NOMO-1 treated with DMSO at 0.1 percent for 48 hours (cell line): ENCODE results near the gene RBP4.
A peak's percentile ranks its signal among the peaks of the same experiment; 100 is the strongest.

Experiments used
- DNase-seq: peaks from one replicate; lab custom pipeline; 2025; ENCODE audit not compliant: unreplicated experiment; lab: John Stamatoyannopoulos, UW

Gene RBP4

DNA sequence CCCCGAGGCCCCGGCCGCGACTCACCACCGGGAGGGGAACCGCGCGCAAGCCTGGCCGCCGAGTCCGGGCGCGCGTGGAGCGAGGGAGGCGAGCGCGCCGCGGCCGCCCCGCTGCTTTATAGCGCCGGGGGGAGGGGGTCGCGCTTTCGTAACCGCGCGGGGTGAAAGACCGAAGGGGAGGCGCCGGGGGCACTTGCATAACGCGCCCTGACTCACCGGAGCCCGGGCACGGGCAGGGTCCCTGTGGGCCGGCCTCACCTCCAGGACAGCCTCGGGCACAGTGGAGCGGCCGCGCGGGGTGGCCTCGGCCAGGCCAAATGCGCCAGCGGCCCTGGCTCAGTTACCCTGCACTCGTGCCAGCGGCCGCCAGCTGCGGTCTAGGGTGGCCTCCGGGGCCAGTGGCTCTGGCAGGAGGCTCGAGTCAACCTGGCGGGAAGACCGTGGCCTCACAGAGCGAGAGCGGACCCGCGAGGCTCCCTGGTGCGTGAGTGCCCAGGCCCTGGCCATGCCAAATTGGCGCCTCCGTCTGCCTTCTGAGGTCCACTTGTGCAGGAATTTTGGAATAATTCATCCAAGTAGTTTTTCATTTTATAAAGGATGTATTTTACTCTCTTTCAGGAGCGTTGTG, at the start of gene RBP4:
Gene RBP4 (minus strand): TSS at position 90 of the 628 bp plus-strand sequence. CDS start 207 bp downstream, outside the sequence.
- peak; percentile 30 for DNase-seq

DNA sequence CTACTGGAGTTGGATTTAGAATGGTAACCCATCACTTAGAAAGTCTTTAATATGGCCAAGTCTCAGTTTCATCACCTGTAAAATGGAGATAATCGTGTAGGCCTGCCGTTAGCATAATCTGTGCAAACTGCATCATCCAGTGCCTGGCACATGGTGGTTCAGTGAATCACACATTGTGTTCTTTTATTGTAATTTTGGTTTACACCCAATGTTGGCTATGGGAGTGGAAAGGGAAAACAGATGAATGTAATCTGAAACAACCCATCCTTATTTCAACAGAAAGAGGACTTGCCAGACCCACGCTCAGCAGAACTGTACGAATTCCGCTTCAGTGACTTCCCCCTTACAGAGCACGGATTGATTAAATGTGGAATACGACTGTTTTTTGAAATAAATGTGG, 38.8 kb upstream of the RBP4 start:
- no peak for DNase-seq

DNA sequence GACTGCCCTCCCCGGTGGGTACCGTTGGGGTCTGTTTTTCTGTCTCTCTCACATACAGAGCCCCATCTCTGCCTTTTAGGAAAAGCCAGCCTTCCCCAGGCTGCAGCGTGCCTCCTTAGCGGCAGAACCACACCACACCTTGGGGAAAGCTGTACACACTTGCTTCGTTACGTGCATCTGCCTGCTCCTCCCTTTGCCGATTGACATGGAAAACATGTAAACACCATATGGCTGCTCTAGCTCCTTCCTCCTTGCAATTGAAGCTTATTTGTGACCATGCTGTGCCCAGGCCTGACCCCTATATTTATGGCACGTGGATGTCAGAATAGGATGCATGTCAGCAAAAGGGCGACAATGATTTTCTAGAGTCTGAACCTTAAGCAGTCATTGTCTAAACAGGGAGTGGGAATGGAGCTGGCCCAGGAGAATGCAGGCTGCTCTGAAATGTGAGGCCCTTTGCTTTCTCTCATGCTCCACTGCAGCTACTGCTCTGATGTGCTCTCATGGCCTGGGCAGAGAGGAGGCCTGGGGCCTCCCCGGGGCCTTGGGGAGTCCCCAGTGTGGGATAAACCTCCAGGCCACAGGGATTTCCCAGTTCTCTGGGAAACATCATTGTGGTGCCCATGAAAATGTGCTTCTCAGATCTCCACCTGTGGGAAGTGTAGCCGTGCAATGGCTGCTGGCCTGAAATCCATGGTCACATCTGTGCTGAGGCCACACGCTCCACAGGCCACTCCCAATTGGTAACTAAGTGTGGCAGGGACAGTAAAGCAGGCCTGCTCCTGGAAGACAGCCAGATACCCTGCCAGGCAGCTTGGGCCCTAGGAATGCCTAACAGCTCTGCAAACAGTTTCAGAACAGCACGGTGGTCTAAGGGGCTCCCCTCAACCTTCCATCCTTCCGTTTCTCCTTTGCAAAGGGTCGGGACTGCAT, 29.9 kb upstream of the RBP4 start:
- no peak for DNase-seq

DNA sequence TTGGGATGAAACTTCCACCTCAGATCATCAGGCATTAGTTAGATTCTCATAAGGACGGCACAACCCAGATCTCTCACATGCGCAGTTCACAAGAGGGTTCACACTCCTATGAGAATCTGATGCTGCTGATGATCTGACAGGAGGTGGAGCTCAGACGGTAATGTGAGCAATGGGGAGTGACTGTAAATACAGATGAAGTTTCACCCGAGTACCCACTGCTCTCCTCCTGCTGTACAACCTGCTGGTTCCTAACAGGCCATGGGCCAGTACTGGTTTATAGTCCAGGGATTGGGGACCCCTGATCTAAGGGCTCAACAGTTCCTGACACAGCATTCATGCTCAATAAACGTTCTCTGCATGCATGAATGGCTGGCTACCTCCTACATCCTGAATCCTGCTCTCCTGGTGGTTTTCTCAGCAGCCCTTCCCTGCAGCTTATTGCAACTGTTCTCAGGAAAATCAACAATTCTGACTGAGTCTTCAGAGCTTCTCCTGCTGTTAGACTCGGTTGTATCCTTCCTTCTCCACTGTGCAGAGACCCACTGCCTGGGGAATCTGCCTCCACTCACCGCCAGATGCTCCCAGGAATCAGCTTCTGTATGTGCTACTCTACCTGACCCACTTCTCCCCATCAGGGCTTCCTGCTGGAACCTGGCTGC, 28.7 kb upstream of the RBP4 start:
- no peak for DNase-seq

DNA sequence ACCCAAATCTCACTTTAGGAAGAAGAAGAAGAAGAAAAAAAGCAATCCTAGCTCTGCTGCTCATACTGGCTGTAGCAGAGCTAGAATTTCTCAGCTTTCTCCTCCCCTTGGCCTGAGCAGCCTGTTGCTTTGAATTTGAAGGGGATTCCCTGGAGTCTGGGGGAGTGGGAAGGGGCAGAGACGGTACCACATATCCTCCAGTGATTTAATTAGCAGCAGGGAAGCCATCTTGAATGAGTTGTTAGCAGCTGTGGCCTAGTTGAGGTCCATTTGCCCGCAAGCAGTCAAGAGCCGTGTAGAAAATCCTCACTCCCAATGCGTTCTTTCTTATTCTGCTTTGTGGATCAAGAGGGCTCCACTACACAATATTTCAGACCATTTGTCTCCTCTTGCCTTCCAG, 27.8 kb upstream of the RBP4 start:
- DNase-seq: no peak

DNA sequence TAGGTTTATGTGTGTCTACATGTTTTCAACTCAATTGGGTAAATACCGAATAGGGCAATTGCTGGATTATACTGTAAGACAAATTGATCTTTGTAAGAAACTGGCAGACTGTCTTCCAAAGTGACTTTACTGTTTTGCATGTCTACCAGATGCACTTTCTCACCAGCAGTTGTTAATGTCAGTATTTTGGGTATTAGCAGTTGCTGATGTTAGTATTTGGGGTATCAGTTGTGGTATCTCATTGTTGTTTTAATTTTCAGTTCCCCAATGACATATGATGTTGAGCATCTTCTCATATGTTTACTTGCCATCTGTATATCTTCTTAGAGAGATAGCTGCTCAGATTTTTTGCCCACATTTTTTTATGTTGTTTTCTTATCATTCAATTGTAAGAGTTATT, 21.9 kb upstream of the RBP4 start:
- no peak for DNase-seq

DNA sequence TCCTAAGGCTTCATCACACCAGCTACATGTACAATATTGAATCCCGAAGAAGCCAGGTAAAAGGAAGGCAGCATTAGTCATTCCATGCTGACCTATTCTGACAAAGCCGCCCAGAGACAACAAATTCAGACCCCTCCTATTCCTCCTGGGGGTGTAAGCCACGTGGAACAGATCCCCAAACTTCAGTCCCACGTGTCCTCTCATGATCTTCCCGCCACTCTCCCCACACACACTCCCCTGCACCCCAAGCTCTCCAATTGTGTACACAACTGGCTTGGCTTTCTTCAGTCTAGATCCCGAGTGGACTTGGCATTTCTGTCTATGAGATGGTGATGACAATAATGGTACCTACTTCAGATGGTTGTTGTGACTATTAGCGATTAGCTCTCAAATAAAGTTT, 19.9 kb upstream of the RBP4 start:
- DNase-seq: no peak

DNA sequence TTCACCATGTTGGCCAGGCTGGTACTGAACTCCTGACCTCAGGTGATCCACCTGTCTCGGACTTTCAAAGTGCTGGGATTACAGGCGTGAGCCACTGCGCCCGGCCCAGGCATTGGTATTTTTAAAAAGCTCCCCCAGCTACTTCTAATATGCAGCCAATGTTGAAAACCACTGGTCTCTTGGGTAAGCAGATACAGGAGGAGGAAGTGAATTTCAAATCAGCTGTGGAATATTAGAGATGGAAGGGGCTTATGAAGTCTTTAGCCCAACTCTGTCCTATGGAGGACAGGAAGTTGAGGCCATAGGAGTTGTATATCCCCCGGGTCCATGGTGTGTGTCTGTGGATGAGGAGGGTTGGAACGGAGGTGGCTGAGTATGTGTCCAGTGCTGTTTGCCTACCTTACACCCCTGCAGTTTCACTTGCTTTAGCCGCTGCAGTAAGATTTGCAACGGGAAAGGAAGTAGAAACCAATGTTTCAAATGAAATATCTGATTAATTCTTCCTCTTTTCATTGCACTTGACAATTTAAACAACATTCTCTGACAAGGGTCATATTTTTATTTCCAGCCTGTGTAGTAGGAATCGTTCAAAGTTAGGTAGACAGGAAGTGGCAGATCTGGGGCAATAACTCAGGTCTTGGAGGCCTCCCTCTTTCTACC, 14.7 kb upstream of the RBP4 start:
- peak; percentile 68 for DNase-seq

DNA sequence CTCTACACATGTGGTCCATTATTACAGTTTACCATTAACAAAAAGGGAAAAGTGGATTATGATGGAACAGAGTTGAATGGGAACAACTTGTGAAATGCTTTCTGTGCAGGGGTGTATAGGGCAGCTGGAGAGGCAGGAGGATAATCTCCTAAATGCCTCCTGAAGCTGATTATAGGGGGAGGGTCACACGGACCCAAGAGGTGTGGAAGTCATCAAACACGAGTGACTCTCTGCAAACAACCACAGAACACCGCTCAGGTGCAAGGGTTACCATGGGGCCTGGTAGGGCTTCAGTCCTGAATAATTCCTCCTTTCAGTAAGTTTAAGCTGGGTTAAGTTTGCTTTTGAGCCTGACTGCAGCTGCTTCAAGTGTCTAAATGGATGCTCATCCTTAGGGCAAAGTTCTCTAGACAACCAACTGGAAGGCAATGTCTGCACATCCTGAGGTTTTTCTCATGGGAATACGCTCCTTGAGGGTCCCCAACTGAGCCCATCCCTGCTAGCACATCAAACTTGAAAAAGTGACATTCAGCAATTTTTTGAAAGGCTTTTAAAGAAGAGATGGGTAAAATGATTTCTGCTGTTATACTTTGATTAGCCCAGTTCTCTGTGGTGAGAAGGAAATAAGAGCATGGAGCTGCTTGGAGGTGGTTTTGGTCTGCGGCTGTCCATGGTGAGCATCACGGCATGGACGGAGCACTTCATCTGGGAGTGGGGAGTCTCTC, 13.2 kb upstream of the RBP4 start:
- no peak for DNase-seq

DNA sequence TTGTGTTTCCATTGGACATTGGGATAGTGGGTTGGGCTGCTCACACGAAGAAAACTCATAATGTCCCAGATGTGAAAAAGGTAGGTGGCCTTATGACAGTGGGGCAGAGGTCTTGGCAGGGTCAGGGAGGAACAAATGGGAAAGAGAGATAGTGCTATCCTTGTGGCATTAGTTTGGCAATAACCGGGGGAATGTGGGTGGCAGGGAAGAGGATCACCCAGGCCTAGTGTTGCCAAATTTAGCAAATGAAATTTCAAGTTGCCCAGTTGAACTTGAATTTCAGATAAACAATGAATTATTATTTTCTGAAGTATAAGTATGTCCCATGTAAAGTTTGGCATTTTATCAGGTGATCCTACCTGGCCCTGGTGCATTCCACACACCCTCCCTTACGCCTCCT, 12.1 kb upstream of the RBP4 start:
- DNase-seq: no peak

DNA sequence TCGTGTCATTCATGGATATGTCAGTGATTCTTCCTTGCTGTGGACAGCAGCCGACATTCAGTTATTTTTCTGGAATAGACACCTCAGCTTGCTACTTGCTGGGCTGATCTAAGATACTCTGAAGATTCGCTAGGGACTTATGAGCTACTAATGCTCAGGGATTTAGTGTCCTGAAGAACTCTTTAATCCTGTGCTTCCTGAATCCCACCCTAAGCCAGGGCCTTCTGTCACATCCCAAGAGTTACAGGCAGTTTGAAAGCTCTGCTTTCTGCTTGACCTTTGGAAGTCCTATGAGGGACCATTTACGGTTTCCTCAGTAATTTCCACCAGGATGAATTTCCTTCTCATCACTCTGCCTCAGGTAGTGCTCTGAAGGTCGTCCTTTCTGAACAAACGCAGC, 11.3 kb upstream of the RBP4 start, which contains the start of gene PDE6C:
Gene PDE6C (plus strand): TSS at position 227 of the 400 bp plus-strand sequence. CDS start 189 bp downstream, outside the sequence.
- no peak for DNase-seq

DNA sequence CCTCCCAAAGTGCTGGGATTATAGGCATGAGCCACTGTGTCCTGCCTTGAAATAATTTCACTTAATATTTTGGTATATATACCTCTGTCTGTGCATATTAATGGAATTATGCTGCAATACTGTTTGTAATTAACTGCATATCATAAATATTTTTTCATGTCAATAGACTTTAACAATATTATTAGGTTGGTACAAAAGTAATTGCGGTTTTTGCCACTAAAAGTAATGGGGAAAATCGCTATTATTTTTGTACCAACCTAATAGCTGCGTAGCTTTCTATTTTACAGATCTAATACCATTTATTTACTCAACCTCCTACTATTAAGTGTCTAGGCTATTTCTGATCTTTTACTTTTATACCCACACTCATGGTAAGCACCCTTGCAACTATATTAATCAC, 7.4 kb upstream of the RBP4 start:
- no peak for DNase-seq

DNA sequence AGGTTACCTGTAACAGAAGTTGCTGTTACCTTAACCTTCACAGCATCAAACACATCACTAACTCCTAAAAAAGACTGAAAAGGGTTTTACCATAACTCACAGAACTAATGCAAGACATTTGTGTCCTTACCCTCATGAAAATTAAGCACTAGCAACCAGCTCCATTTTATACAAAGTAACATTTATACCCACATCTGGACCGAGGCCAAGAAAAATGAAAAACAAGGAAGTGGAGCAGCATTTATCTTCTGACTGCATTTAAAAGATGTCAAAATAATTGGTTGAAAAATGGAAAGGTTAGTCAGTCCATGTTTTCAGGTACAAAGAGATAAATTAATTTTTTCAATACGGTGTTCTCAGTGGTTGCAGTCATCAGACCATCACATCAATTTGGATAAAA, 3.1 kb upstream of the RBP4 start:
- DNase-seq: peak; percentile 45

DNA sequence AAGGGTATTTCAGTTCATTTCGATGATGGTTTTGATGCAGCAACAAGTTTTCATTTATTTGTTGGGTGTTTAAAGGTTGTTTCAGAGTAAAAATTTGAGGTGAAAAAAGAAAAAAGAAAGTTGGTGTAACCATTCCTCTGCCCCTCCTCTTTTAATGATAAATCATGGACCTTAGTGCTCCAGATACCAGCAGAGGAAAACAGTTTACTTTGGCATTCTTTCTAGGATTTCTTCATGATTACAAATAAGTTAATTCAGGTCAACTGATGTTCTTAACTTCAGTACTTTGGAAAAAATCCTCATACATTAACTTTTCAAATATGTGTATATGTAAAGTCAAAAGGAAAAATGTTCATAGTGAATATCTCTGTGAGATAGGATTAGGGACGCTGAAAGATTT, 2.0 kb upstream of the RBP4 start:
- DNase-seq: no peak

DNA sequence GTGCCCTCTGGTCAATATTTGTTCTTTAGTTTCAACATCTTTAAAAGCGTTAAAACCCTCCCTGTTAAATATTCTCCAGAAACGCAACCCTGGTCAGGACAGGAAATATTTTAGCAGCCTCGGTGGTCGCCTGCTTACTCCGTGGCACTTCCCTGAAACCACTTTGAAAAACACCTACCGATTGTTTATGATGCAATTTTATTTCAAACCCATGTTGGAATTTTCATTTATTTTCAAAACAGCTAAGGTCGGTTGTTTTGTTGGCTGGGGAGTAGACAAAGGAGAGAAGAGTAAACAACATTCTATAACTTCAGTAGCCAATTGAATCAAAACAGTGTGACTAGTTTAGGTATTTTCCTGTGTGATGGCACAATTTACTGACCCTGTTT, 733 bp upstream of the RBP4 start:
- no peak for DNase-seq

DNA sequence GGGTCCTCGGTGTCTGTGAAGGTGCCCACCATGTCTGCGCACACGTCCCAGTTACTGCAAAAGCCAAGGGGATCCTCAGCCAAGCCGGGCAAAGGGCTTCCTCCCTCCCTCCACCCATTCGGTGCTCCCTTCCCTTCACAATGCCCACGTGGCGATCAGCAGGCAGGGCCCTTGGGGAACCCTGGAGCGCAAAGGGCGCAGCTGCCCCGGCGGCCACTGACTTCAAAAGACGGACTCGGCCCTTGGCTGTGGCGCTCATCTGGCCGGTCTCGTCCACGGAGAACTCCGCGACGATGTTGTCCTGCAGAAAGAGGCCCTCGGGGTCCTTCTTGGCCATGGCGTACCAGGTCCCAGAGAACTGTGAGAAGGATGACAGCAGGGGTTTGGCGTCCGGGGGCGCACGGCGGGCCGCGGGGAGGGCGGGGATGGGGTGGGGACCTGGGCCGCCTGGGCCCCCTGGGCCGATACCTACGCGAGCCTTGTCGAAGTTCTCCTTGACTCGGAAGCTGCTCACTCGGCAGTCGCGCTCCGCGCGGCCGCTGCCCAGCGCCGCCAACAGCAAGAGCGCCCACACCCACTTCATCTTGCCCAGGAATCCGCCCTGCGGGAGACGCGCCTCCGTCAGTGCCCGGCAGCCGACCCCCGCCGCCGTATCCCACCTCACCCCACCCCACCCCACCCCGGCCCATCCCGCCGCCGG, 439 bp downstream of the RBP4 start:
- no peak for DNase-seq

DNA sequence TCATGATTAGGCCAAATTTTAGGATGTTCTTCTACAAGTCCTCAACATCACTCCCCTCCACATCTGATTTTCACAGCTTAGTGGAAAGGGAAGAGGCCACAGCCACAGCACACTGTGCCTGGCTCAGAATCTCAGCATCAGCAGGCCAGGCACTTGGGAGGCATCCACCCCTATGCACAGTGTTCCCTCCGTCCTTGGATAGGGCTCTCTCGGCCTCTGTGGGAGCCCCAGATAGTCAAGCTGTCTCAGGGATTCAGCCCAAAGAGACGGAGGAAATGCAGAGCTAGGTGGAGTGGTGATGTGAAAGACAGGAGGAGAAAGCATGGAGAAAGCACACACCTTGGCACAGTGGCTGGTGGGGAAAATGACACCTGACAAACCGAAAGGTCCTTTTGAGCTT, 1.3 kb downstream of the RBP4 start:
- DNase-seq: no peak

DNA sequence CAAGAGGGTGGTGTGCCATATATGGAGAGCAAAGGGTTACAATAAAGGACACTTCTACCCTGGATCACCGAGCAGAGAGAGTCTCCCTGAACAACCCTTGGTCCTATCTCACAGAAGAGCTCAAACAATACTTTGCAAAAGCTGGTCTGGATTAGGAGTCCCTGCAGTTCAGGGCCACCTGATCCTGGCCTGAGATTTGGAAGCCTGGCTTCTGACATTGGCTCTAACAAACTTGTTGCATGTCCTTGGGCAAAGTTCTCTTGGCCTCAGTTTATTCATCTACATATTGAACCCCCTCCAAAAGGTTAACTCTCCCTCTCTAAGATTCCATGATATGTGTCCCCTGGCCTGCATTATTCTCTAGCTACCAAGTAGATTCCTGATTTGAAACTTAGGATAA, 1.7 kb downstream of the RBP4 start:
- no peak for DNase-seq

DNA sequence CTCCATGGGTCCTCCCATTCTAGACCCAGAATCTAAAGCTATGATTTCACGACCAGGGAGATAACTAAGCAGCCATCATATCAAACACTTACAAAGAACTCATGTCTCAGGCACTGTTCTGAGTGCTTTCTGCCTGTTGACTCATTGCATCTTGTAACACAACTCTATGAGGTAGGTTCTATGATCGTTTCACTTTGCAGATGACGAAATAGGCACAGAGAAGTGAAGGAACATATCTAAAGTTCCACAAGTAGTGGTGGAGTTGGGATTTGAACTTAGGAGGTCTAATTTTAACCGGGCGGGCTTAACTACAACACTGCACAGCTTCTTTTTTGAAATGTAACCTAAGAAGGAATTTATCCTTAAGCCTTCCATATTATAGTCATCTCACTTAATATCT, 2.9 kb downstream of the RBP4 start:
- DNase-seq: no peak

DNA sequence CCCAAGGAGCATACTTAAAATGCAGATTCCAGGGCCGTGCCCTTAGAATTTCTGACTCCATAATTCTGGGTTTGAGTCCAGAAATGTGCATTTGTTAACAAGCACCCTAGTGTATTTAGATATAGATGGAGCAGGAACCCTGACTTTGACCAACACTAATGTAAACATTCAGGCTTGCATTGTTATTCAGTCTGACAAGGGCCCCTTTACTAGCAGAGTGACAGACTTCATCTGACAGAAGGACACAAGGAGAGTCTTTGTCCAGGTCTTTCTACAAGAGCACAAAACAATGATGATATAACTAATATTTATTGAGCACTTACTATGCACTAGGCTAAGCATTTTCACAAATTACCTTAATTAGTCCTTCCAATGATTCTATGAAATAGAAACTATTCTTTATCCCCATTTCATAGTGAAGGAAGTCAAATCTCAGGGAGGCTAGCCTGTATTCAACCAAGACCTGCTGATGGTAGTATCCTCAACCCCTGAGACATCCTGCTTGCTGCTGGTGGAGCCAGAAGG, 3.9 kb downstream of the RBP4 start:
- DNase-seq: no peak
